ENCODE results near the gene ARFGAP1. TPM values are rescaled to one million over a fixed set of nuclear protein-coding genes. Genes with fewer than 3 reads are reported as not detected.

Gene ARFGAP1
- 49.1 and 52.6 TPM in 2 replicates for total RNA-seq

GRCh38 chr20:63272105-63273058 lies at the start of gene ARFGAP1:
Gene ARFGAP1 (plus strand): TSS chr20:63272813. CDS start chr20:63275581, 2,768 bp downstream.

GRCh38 chr20:63235399-63235983 lies 37.1 kb upstream of the ARFGAP1 start, which contains the start of gene BIRC7:
Gene BIRC7 (plus strand): TSS chr20:63235905. CDS start chr20:63236097, 192 bp downstream.

GRCh38 chr20:63254232-63254605 lies 18.4 kb upstream of the ARFGAP1 start, which contains the start of gene NKAIN4:
Gene NKAIN4 (minus strand): TSS chr20:63254463. CDS start chr20:63254450, 13 bp downstream.

GRCh38 chr20:63292904-63293303 lies 20.3 kb downstream of the ARFGAP1 start, which contains the start of gene COL20A1:
Gene COL20A1 (plus strand): TSS chr20:63293186. CDS start chr20:63295108, 1,922 bp downstream.

Other genes with a start within 250 kb of the ARFGAP1 start
- gene YTHDF1, start 56.7 kb upstream of the ARFGAP1 start, total RNA-seq, result 15.5 and 25.0 TPM in 2 replicates
- not detected in 2 replicates for gene BIRC7, start 36.9 kb upstream of the ARFGAP1 start, total RNA-seq
- gene NKAIN4, start 18.4 kb upstream of the ARFGAP1 start, total RNA-seq, result 0.15 and 1.4 TPM in 2 replicates
- not detected in 2 replicates for gene COL20A1, start 20.4 kb downstream of the ARFGAP1 start, total RNA-seq
- gene CHRNA4, start 88.5 kb downstream of the ARFGAP1 start, total RNA-seq, result not detected in 2 replicates
- gene KCNQ2, start 199.8 kb downstream of the ARFGAP1 start, total RNA-seq, result not detected in 2 replicates
- not detected in 2 replicates for gene EEF1A2, start 226.3 kb downstream of the ARFGAP1 start, total RNA-seq
- gene PPDPF, start 248.0 kb downstream of the ARFGAP1 start, total RNA-seq, result 156 and 298 TPM in 2 replicates

Data from hair follicular keratinocyte (primary cell).